ENCODE results near the gene JPH3. TPM values are rescaled to one million over a fixed set of nuclear protein-coding genes. Genes with fewer than 3 reads are reported as not detected.

Gene JPH3
- total RNA-seq, 4 donors from 2014 or later = 0.38 TPM; not detected in 3

- TF ChIP-seq, protein P1, sequence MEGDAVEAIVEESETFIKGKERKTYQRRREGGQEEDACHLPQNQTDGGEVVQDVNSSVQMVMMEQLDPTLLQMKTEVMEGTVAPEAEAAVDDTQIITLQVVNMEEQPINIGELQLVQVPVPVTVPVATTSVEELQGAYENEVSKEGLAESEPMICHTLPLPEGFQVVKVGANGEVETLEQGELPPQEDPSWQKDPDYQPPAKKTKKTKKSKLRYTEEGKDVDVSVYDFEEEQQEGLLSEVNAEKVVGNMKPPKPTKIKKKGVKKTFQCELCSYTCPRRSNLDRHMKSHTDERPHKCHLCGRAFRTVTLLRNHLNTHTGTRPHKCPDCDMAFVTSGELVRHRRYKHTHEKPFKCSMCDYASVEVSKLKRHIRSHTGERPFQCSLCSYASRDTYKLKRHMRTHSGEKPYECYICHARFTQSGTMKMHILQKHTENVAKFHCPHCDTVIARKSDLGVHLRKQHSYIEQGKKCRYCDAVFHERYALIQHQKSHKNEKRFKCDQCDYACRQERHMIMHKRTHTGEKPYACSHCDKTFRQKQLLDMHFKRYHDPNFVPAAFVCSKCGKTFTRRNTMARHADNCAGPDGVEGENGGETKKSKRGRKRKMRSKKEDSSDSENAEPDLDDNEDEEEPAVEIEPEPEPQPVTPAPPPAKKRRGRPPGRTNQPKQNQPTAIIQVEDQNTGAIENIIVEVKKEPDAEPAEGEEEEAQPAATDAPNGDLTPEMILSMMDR (IDR thresholded peaks at IDR 0.05; ENCODE audit: low read depth) = no peak
Measured at GRCh38 chr16:87603684-87604633, 1.7 kb downstream of the JPH3 start.

GRCh38 chr16:87604634-87605111, 2.4 kb downstream of the JPH3 start:
- TF ChIP-seq, protein P1 (IDR thresholded peaks at IDR 0.05; ENCODE audit: low read depth) = no peak

DNA sequence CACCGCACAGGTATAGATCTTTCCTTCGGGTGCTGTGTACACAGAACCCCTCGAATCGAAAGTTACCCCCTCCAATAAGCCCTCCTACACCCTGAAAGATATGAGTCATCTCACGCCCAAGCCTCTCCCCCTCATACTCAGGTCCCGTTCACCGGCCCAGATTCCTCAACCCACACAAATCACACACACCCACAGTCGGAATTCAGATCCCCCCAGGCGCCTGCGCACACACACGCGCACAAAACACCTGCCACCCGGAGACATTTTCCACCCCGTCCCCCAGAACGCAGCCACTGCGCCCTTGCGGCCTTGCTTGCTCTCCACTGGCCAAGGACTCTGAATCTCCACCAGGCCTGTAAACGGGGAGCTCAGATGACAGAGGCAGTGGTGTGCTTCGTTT, 4.9 kb downstream of the JPH3 start:
- TF ChIP-seq, protein P1 (IDR thresholded peaks at IDR 0.05; ENCODE audit: low read depth) = no peak

DNA sequence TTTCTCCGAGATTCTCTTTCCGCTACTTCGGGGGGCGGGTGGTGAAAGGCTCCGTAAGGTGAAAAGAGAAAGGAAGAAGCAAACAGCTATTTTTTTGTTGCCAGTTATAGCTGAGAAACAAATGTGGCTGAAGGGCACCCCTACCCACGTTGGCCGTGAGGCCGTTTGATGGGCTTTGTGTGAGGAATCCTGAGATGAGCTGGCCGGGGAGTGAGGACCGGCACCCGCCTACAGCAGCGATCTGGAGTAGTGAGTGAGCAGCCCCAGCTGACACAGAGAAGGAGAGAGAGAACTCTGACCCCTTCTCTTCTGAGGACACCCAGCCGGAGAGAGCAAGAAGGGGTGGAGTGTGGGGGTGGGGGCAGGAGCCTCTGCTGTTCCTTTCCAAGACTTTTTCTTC, 5.6 kb downstream of the JPH3 start:
- TF ChIP-seq, protein P1 (IDR thresholded peaks at IDR 0.05; ENCODE audit: low read depth) = no peak

DNA sequence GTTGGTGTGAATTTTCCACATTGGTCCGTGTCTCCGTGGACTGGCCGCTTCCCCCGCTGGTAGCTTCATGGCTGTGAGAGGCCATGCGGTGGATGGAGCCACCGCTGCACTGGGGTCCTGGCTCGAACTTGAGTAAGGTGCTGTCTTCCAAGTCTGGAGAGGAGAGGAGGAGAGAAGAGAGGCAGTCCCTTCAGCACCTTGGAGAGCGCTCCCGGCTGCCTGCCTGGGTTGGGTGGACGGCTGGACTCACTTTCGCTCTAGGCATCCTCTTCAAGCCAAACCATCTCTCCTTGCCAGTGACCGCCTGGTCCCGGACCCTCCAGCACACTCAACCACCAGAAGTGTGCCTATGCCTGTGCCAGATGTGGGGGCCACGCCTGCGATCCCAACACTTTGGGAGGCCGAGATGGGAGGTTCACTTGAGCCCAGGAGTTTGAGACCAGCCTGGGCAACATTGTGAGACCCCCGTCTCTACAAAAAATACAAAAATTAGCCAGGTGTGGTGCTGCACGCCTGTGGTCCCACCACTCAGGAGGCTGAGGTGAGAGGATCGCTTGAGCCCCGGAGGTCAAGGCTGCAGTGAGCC, 6.2 kb downstream of the JPH3 start:
- TF ChIP-seq, protein P1 (IDR thresholded peaks at IDR 0.05; ENCODE audit: low read depth) = no peak

DNA sequence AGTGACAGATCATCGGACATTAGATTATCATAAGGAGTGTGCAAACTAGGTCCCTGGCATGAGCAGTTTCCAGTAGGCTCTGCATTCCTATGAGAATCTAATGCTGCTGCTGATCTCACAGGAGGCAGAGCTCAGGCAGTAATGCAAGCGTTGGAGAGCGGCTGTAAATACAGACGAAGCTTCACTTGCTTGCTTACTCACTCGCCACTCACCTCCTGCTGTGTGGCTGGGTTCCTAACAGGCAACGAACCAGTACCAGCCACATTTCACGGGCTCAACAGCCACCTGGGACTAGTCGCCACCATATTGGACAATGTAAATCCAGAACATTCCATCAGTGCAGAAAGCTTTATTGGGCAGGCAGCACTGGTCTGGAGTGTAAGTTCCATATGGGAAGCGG, 7.7 kb downstream of the JPH3 start:
- TF ChIP-seq, protein P1 (IDR thresholded peaks at IDR 0.05; ENCODE audit: low read depth) = no peak

DNA sequence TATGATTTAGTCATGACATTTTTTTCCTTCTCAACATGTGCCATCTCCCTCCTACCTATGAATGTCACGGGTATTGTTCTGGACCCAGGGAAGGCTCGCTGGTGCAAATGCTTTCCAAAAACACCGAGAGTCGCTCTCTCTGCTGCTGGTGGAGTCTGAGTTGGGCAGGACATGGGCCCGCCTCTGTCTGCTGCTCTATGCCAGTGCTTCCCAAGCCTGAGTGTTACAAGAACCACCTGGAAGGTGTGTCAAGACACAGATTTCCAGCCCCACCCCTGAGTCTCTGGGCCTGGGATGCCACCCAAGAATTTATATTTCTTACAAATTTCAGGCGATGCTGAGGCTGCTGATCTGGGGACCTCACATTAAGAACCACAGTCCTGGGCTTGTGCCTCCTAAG, 9.1 kb downstream of the JPH3 start:
- TF ChIP-seq, protein P1 (IDR thresholded peaks at IDR 0.05; ENCODE audit: low read depth) = no peak
